Measurements from ENCODE around the gene YJU2.

- TF ChIP-seq CTCF (IDR thresholded peaks at IDR 0.05) (no peak), RFX5 (IDR thresholded peaks at IDR 0.05) (no peak), MAX (IDR thresholded peaks at IDR 0.05) (no peak), E2F6 (IDR thresholded peaks at IDR 0.05; ENCODE audit: borderline replicate concordance, low read depth) (no peak), HOXA7 (CRISPR knock-in tag; IDR thresholded peaks at IDR 0.05) (no peak), RARB (CRISPR knock-in tag; IDR thresholded peaks at IDR 0.05) (no peak), CHD2 (IDR thresholded peaks at IDR 0.05; ENCODE audit: low read length, partially characterized antibody) (no peak)
Measured at GRCh38 chr19:4291184-4291732, 44.4 kb downstream of the YJU2 start.
